ENCODE measurements around the gene CEP95. TPM values are rescaled to one million over a fixed set of nuclear protein-coding genes. Genes with fewer than 3 reads are reported as not detected.

The CEP95 gene
- total and polyA plus RNA-seq, 2 of the 13 experiments (the other 11 are each of a cell fraction or from before 2014, with no cell fraction given), result 65.9 to 68.8 TPM

DNA sequence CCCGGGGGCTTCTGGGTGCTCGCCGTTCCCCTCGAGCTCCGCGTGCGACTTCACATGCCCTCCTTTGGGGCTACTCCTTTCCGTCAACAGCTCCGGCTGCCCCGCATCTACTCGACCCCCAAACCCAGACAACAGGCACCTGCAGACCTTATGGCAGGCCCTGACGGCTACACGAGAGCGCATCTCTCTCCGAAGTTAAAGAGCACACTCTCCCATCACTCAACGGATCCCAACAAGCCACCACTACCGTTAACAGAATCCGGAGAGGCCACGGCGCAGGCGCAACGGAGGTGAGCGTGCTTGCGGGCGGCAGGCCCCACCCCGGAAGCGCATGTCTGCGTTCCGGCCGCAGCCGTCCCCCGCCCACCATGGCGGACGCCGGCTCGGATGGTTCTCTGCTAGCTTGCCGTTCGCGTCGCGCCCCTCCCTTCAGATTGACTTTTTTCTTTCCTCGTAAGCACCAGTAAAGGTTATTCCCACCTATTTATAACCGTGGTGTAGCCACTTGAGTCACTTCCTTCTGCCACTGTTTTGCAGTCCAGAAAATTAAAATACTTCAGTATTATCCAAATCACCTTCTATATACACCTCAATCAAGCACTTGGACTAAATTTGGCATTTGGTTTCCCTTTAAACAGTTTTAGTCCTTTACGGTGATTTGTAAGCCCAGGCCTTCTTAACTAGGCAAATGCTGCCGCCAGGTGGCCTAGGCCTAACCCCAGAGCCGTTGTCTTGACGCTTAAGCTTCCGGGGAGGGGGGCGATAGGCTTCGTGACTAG, 9.8 kb upstream of the CEP95 start, which contains the start of gene POLG2 (continued):
- TF ChIP-seq CHD2 (IDR thresholded peaks at IDR 0.05; ENCODE audit: low read depth, low read length), result peak; percentile 79
- TF ChIP-seq SRSF4 (IDR thresholded peaks at IDR 0.05; ENCODE audit: low read depth, low read length, poor library complexity, severe bottlenecking), result no peak
- no peak; the same call in 1 of the 2 replicates for TF ChIP-seq ZKSCAN5 (CRISPR knock-in tag; IDR thresholded peaks at IDR 0.05)
- peak; percentile 59; the same call in 1 of the 2 replicates for TF ChIP-seq ZNF160 (CRISPR knock-in tag; IDR thresholded peaks at IDR 0.05)
- TF ChIP-seq HOXA7 (CRISPR knock-in tag; IDR thresholded peaks at IDR 0.05), result no peak
- TF ChIP-seq AKAP8 (CRISPR knock-in tag; IDR thresholded peaks at IDR 0.05), result peak; percentile 93
- 0 out of 2 replicates have a peak, but pooled peaks have one; percentile 54 for TF ChIP-seq ZNF616 (CRISPR knock-in tag; IDR thresholded peaks at IDR 0.05; ENCODE audit: low read depth)
- no peak for TF ChIP-seq ZNF629 (CRISPR knock-in tag; conservative IDR thresholded peaks at IDR 0.05)
- TF ChIP-seq ZNF879 (CRISPR knock-in tag; IDR thresholded peaks at IDR 0.05), result no peak
- peak; percentile 72 for TF ChIP-seq ZBTB3 (CRISPR knock-in tag; IDR thresholded peaks at IDR 0.05; ENCODE audit: borderline replicate concordance, low read depth)
- 0 out of 2 replicates have a peak, but pooled peaks have one; percentile 71 for TF ChIP-seq ZBTB42 (CRISPR knock-in tag; IDR thresholded peaks at IDR 0.05)
- TF ChIP-seq, protein P1, sequence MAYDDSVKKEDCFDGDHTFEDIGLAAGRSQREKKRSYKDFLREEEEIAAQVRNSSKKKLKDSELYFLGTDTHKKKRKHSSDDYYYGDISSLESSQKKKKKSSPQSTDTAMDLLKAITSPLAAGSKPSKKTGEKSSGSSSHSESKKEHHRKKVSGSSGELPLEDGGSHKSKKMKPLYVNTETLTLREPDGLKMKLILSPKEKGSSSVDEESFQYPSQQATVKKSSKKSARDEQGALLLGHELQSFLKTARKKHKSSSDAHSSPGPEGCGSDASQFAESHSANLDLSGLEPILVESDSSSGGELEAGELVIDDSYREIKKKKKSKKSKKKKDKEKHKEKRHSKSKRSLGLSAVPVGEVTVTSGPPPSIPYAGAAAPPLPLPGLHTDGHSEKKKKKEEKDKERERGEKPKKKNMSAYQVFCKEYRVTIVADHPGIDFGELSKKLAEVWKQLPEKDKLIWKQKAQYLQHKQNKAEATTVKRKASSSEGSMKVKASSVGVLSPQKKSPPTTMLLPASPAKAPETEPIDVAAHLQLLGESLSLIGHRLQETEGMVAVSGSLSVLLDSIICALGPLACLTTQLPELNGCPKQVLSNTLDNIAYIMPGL (CRISPR knock-in tag; IDR thresholded peaks at IDR 0.05; ENCODE audit: borderline replicate concordance in 1 of 2, low read depth in 1 of 2), result peak; percentile 81 to 93
- TF ChIP-seq ZBTB46 (CRISPR knock-in tag; IDR thresholded peaks at IDR 0.05; ENCODE audit: borderline replicate concordance), result 0 out of 2 replicates have a peak, but pooled peaks have one; percentile 55
- TF ChIP-seq, protein P2, sequence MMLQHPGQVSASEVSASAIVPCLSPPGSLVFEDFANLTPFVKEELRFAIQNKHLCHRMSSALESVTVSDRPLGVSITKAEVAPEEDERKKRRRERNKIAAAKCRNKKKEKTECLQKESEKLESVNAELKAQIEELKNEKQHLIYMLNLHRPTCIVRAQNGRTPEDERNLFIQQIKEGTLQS (CRISPR knock-in tag; IDR thresholded peaks at IDR 0.05), result 0 out of 2 replicates have a peak, but pooled peaks have one; percentile 9
- TF ChIP-seq, protein P3, sequence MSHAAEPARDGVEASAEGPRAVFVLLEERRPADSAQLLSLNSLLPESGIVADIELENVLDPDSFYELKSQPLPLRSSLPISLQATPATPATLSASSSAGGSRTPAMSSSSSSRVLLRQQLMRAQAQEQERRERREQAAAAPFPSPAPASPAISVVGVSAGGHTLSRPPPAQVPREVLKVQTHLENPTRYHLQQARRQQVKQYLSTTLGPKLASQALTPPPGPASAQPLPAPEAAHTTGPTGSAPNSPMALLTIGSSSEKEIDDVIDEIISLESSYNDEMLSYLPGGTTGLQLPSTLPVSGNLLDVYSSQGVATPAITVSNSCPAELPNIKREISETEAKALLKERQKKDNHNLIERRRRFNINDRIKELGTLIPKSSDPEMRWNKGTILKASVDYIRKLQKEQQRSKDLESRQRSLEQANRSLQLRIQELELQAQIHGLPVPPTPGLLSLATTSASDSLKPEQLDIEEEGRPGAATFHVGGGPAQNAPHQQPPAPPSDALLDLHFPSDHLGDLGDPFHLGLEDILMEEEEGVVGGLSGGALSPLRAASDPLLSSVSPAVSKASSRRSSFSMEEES (CRISPR knock-in tag; IDR thresholded peaks at IDR 0.05), result peak; percentile 10; the same call in 1 of the 2 replicates
- 0 out of 2 replicates have a peak, but pooled peaks have one; percentile 11 for TF ChIP-seq ZNF256 (CRISPR knock-in tag; conservative IDR thresholded peaks at IDR 0.05)
- TF ChIP-seq, protein P4, sequence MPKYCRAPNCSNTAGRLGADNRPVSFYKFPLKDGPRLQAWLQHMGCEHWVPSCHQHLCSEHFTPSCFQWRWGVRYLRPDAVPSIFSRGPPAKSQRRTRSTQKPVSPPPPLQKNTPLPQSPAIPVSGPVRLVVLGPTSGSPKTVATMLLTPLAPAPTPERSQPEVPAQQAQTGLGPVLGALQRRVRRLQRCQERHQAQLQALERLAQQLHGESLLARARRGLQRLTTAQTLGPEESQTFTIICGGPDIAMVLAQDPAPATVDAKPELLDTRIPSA (CRISPR knock-in tag; IDR thresholded peaks at IDR 0.05; ENCODE audit: borderline replicate concordance), result peak; percentile 87; the same call in 1 of the 2 replicates
- TF ChIP-seq MEF2D (CRISPR knock-in tag; IDR thresholded peaks at IDR 0.05), result peak; percentile 90
- peak; percentile 89 for TF ChIP-seq ATF7-NPFF (CRISPR knock-in tag; IDR thresholded peaks at IDR 0.05; ENCODE audit: low read depth)
- TF ChIP-seq ZNF431 (CRISPR knock-in tag; IDR thresholded peaks at IDR 0.05; ENCODE audit: borderline replicate concordance, low read depth), result peak; percentile 81; the same call in 1 of the 2 replicates
- TF ChIP-seq ZNF782 (CRISPR knock-in tag; IDR thresholded peaks at IDR 0.05; ENCODE audit: borderline replicate concordance), result no peak; the same call in 1 of the 2 replicates
- peak; percentile 67 for TF ChIP-seq ZNF557 (CRISPR knock-in tag; IDR thresholded peaks at IDR 0.05)

All from HepG2 (cell line).